IgD-negative memory B cell (primary cell): Measurements from ENCODE around the gene PLXNB1. TPM values are rescaled to one million over a fixed set of nuclear protein-coding genes. Genes with fewer than 3 reads are reported as not detected.
"Not testable (repeated sequence)": the region's sequence is repeated elsewhere in the genome, so short reads cannot be mapped to it uniquely, and the experiment has no call there.

ENCODE experiments used
- H3K27ac Mint-ChIP-seq, 3 donors: one replicate each; pipeline ENCODE4 v1.8.0; 2020 to 2022; ENCODE audit warnings: mild to moderate bottlenecking in 3 of 3, mixed read lengths in 3 of 3, moderate library complexity in 1 of 3
- H3K27me3 Mint-ChIP-seq: one replicate; pipeline ENCODE4 v1.8.0; 2021; ENCODE audit warnings: mixed read lengths
- H3K36me3 Mint-ChIP-seq: one replicate; pipeline ENCODE4 v1.8.0; 2020; ENCODE audit warnings: mild to moderate bottlenecking, mixed read lengths
- H3K4me1 Mint-ChIP-seq, 3 donors: one replicate each; pipeline ENCODE4 v1.8.0; 2020 to 2022; ENCODE audit warnings: mixed read lengths in 3 of 3, mild to moderate bottlenecking in 1 of 3
- H3K4me3 Mint-ChIP-seq, 4 donors: one replicate each; pipeline ENCODE4 v1.8.0; 2020 to 2022; ENCODE audit warnings: mild to moderate bottlenecking in 4 of 4, mixed read lengths in 4 of 4, moderate library complexity in 3 of 4
- H3K9me3 Mint-ChIP-seq, 3 donors: one replicate each; pipeline ENCODE4 v1.8.0; 2020 to 2021; ENCODE audit warnings: mixed read lengths in 3 of 3, mild to moderate bottlenecking in 1 of 3
- polyA plus RNA-seq: library from polyadenylated mRNA; unstranded; fragments of 300-500 nt; fragmentation: Illumina TruSeq; gene quantifications from one replicate; pipeline ENCODE4 v1.2.3, GENCODE V29; 2021

PLXNB1 gene
- polyA plus RNA-seq, 1 donor from 2014 or later: not detected

GRCh38 chr3:48469046-48469915 is 39.4 kb upstream of the PLXNB1 start:
- H3K27me3 Mint-ChIP-seq: peaks cover 2% of the 10 kb centered on the region
- peak overlapping the region; percentile 16 to 87 (median 70) for H3K4me3 Mint-ChIP-seq

GRCh38 chr3:48468329-48468731 is 38.4 kb upstream of the PLXNB1 start:
- Mint-ChIP-seq H3K27ac (peak overlapping the region; percentile 64 to 97 (median 88)), H3K4me3 (peak overlapping the region in 2 of 4 donors; percentile 87 to 91), H3K9me3 (no peaks in the 10 kb centered on the region), H3K4me1 (peaks cover 22 to 40% (median 32%) of the 10 kb centered on the region in 3 donors), H3K27me3 (peaks cover 2% of the 10 kb centered on the region), H3K36me3 (no peaks in the 10 kb centered on the region)

More at GRCh38 chr3:48469046-48469915, 39.4 kb upstream of the PLXNB1 start:
- peak overlapping the region; percentile 27 to 71 (median 45) for H3K27ac Mint-ChIP-seq
- peaks cover 22 to 42% (median 34%) of the 10 kb centered on the region in 3 donors for H3K4me1 Mint-ChIP-seq
- H3K9me3 Mint-ChIP-seq: no peaks in the 10 kb centered on the region
- H3K36me3 Mint-ChIP-seq: no peaks in the 10 kb centered on the region

GRCh38 chr3:48467473-48468267 is 37.8 kb upstream of the PLXNB1 start:
- Mint-ChIP-seq H3K36me3 (no peaks in the 10 kb centered on the region), H3K9me3 (no peaks in the 10 kb centered on the region), H3K27ac (peak overlapping the region; percentile 97 to 98 (median 97)), H3K4me1 (peaks cover 17 to 34% (median 26%) of the 10 kb centered on the region in 3 donors), H3K4me3 (peak overlapping the region; percentile 87 to 96 (median 90)), H3K27me3 (peaks cover 2% of the 10 kb centered on the region)

- Mint-ChIP-seq H3K4me3 (peak overlapping the region; percentile 87 to 96 (median 90)), H3K9me3 (no peaks in the 10 kb centered on the region)
These were observed 37.2 kb upstream of the PLXNB1 start for GRCh38 chr3:48467110-48467454.

GRCh38 chr3:48466386-48467109 is 36.7 kb upstream of the PLXNB1 start:
- Mint-ChIP-seq H3K4me3 (peak overlapping the region; percentile 87 to 96 (median 90)), H3K9me3 (no peaks in the 10 kb centered on the region), H3K27me3 (peaks cover 2% of the 10 kb centered on the region), H3K4me1 (peaks cover 16 to 34% (median 26%) of the 10 kb centered on the region in 3 donors), H3K27ac (peak overlapping the region; percentile 97 to 98 (median 97)), H3K36me3 (no peaks in the 10 kb centered on the region)

More at GRCh38 chr3:48467110-48467454, 37.2 kb upstream of the PLXNB1 start:
- Mint-ChIP-seq H3K27ac (peak overlapping the region; percentile 97 to 98 (median 97)), H3K27me3 (peaks cover 2% of the 10 kb centered on the region), H3K36me3 (no peaks in the 10 kb centered on the region), H3K4me1 (peaks cover 16 to 34% (median 26%) of the 10 kb centered on the region in 3 donors)

- no peaks in the 10 kb centered on the region for H3K9me3 Mint-ChIP-seq
- H3K4me1 Mint-ChIP-seq: peaks cover 16 to 34% (median 26%) of the 10 kb centered on the region in 3 donors
- peak overlapping the region; percentile 97 to 98 (median 97) for H3K27ac Mint-ChIP-seq
- H3K36me3 Mint-ChIP-seq: peaks cover 1% of the 10 kb centered on the region
- peaks cover 2% of the 10 kb centered on the region for H3K27me3 Mint-ChIP-seq
- H3K4me3 Mint-ChIP-seq: peak overlapping the region; percentile 87 to 96 (median 90)
These were observed 35.9 kb upstream of the PLXNB1 start for GRCh38 chr3:48465531-48466378.

- H3K36me3 Mint-ChIP-seq: peaks cover 1% of the 10 kb centered on the region
- H3K27ac Mint-ChIP-seq: peak overlapping the region in 2 of 3 donors; percentile 97 to 98
- peaks cover 2% of the 10 kb centered on the region for H3K27me3 Mint-ChIP-seq
- peak overlapping the region in 3 of 4 donors; percentile 87 to 92 (median 89) for H3K4me3 Mint-ChIP-seq
- peaks cover 16 to 34% (median 26%) of the 10 kb centered on the region in 3 donors for H3K4me1 Mint-ChIP-seq
- H3K9me3 Mint-ChIP-seq: no peaks in the 10 kb centered on the region
These were observed 35.3 kb upstream of the PLXNB1 start for GRCh38 chr3:48465237-48465530.

- Mint-ChIP-seq H3K4me1 (peaks cover 12 to 30% (median 22%) of the 10 kb centered on the region in 3 donors), H3K36me3 (peaks cover 1% of the 10 kb centered on the region), H3K27ac (peak overlapping the region in 2 of 3 donors; percentile 97 to 98), H3K9me3 (no peaks in the 10 kb centered on the region), H3K4me3 (peak overlapping the region in 1 of 4 donors; percentile 87), H3K27me3 (peaks cover 2% of the 10 kb centered on the region)
These were observed 34.9 kb upstream of the PLXNB1 start for GRCh38 chr3:48464713-48465221.

- Mint-ChIP-seq H3K4me3 (peak overlapping the region in 2 of 4 donors; percentile 50 to 55), H3K4me1 (peaks cover 11 to 20% (median 17%) of the 10 kb centered on the region in 3 donors), H3K9me3 (no peaks in the 10 kb centered on the region), H3K27ac (peak overlapping the region in 1 of 3 donors; percentile 47), H3K27me3 (peaks cover 2% of the 10 kb centered on the region), H3K36me3 (peaks cover 1% of the 10 kb centered on the region)
These were observed 33.8 kb upstream of the PLXNB1 start for GRCh38 chr3:48463703-48464102.

- not testable (repeated sequence) for H3K9me3 Mint-ChIP-seq, H3K27ac Mint-ChIP-seq, H3K4me3 Mint-ChIP-seq, H3K27me3 Mint-ChIP-seq, H3K4me1 Mint-ChIP-seq, H3K36me3 Mint-ChIP-seq
These were observed 31.9 kb upstream of the PLXNB1 start for GRCh38 chr3:48461767-48462166.

GRCh38 chr3:48460517-48460902 is 30.6 kb upstream of the PLXNB1 start:
- peaks cover 1% of the 10 kb centered on the region for H3K36me3 Mint-ChIP-seq
- no peak overlapping the region for H3K27ac Mint-ChIP-seq
- peaks cover 0 to 4% (median 0%) of the 10 kb centered on the region in 3 donors for H3K4me1 Mint-ChIP-seq
- no peaks in the 10 kb centered on the region for H3K27me3 Mint-ChIP-seq
- peak overlapping the region in 1 of 4 donors; percentile 70 for H3K4me3 Mint-ChIP-seq
- H3K9me3 Mint-ChIP-seq: no peaks in the 10 kb centered on the region

- peaks cover 1% of the 10 kb centered on the region for H3K36me3 Mint-ChIP-seq
- H3K27ac Mint-ChIP-seq: no peak overlapping the region
- H3K27me3 Mint-ChIP-seq: no peaks in the 10 kb centered on the region
- H3K4me3 Mint-ChIP-seq: no peak overlapping the region
- H3K9me3 Mint-ChIP-seq: no peaks in the 10 kb centered on the region
- H3K4me1 Mint-ChIP-seq: no peaks in the 10 kb centered on the region
These were observed 30.1 kb upstream of the PLXNB1 start for GRCh38 chr3:48459773-48460516.

- Mint-ChIP-seq H3K4me1 (no peaks in the 10 kb centered on the region), H3K27me3 (no peaks in the 10 kb centered on the region), H3K9me3 (no peaks in the 10 kb centered on the region), H3K4me3 (no peak overlapping the region), H3K27ac (peak overlapping the region in 1 of 3 donors; percentile 65), H3K36me3 (peaks cover 1% of the 10 kb centered on the region)
These were observed 29.4 kb upstream of the PLXNB1 start for GRCh38 chr3:48459331-48459730.
